ENCODE data around the gene HCK.
A peak's percentile ranks its signal among the peaks of the same experiment; 100 is the strongest.

Gene HCK

DNA sequence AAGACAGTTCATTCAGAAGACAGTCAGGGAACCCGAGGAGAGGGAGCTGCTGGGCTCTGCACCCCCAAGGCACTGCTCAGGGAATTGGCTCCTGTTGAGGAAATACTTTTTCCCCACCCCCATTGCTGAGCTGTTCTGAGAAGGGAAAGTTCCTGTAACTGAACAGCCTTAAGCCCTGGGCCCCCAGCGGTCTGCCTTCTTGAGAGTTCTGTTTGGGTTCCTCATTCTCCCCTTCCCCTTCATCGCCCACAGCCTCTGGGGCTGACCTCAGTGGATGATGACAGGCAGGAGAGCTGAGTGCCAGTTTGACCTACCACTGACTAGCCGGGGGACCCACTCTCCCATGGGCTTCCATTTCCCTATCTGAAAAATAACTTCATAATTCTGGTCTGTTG lies 10.7 kb downstream of the HCK start:
- no peak for DNase-seq (ENCODE audit: low read depth)

DNA sequence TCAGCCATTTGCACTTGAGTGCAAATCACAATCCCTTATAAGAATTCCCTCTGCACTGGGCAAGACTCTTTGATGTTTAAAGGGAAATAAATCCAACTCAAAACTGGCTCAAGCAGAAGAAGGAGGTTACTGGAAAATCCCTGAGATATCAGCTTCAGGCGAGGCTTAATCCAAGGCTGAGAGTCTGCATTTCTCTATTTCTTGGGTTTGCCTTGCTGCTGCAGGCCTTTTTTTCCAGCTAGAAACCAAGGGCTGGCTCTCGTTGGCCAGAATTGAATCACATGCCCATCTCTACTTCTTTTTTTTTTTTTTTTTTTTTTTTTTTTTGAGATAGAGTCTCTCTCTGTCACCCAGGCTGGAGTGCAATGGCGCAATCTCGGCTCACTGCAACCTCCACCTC lies 11.7 kb downstream of the HCK start:
- no peak for DNase-seq (ENCODE audit: low read depth)

DNA sequence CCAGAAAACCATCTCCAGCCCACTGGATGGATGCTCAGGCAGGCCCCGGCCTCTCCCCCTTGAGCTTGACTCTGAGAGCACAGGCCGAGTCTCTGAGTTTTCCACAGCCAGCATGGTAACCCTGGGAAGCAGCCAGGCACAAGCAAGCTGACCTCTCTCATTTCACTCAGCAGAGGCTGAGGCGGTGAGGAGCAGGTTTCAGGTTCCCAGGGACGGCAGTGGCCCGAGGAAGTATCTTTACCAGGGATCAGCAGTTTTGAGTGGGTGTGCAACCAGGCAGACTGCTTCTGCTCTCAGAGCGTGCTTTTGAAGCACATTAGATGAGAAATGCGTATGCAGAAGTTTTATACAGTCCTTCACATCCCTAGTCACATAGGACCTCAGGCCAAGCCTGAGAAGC lies 12.6 kb downstream of the HCK start:
- no peak for DNase-seq (ENCODE audit: low read depth)

DNA sequence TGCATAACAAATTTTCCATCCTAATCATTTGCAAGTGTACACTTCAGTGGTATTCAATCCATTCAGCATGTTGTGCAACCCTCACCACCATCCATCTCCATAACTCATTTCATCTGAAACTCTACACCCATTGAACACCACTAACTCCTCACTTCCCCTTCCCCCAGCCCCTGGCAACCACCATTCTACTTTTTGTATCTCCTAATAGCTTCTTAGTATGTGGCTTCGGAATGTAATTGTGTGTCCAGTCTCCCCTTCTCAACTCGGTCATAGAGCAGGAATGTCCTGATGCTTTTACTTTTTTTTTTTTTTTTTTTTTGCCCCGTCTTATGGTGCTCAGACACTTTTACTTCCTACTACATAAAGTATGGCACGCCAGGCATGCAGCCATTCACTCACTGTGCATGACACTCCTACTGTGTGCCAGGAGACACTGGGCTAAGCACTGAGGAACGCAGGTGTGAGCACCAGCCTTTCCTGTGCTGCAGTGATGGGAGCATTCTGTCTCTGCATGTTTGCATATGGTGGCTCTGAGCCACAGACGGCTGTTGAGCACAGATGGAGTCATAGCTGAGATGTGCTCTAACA lies 15.3 kb downstream of the HCK start:
- peak; percentile 96 for DNase-seq (ENCODE audit: low read depth)

DNA sequence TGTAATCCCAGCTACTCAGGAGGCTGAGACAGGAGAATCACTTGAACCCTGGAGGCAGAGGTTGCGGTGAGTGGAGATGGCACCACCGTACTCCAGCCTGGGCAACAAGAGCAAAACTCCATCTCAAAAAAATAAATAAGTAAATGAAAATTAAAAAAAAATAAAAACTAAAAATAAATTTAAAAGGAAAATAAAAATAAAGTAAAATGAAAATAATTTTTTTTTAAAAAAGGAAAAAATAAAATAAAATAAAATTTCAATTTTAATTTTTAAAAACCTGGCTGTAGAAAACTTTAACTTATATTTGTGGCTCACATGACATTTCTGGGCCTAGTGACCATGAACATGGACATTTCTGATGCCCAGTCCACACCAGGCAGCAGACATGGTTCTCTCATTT lies 16.1 kb downstream of the HCK start:
- no peak for DNase-seq (ENCODE audit: low read depth)

DNA sequence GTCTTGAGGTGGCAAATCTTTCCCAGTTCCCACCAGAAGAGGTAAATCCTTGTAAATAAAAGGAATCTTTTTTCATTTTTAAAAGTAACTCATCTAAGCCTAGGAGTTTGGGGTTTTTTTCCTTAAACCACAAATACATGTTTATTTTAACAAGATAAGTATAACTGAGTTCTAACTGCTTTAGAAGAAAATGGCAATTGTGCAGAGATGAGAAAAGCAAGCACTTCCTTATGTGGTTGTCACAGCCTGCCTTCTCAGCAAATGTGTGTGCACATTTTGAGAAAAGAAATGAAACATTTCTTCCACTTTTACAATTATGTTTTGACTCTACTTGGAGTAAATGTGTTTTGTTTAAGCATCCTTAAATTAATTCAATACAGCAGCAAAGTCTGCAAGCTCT lies 17.7 kb downstream of the HCK start:
- DNase-seq (ENCODE audit: low read depth), result no peak

DNA sequence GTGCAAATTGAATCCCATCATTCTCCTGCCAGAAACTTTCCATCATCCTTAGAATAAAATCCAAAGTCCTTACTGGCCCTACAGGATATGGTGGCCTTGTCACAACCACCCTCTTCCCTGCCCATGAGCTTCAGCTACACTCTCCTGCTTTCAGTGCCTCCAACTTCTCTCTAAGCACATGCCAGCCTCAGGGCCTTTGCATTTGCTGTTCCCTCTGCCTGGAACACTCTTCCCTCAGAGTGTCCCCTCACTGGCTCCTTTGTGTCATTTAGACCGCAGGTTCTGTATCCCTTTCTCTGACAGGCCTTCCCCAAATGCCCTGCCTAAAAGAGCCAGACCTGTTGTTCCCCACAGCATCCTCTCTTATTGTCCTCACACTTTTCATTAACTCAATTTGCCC lies 18.2 kb downstream of the HCK start:
- DNase-seq (ENCODE audit: low read depth), result no peak

DNA sequence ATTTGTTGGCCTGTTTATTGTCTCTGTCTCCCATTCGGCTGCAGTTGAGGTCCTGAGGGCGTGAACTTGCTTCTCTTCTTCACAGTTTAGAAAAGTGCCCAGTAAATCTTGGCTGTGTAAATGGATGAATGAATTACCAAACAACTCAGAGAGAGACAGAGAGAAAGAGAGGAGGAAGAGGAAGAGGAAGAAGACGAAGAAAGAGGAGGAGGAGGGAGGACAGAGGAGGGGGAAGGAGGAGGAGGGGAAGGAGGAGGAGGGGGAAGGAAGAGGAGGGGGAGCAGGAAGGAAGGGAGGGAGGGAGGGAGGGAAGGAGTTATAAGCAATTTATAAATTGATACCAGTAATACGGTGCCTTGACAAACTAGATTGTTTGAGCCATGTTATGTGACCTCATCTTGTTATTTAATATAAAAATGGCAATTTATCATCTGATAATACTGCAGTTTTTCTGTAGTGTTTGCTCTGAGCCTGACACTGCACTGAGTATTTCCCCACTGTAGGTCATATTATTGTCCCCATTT lies 18.7 kb downstream of the HCK start:
- DNase-seq (ENCODE audit: low read depth), result no peak

DNA sequence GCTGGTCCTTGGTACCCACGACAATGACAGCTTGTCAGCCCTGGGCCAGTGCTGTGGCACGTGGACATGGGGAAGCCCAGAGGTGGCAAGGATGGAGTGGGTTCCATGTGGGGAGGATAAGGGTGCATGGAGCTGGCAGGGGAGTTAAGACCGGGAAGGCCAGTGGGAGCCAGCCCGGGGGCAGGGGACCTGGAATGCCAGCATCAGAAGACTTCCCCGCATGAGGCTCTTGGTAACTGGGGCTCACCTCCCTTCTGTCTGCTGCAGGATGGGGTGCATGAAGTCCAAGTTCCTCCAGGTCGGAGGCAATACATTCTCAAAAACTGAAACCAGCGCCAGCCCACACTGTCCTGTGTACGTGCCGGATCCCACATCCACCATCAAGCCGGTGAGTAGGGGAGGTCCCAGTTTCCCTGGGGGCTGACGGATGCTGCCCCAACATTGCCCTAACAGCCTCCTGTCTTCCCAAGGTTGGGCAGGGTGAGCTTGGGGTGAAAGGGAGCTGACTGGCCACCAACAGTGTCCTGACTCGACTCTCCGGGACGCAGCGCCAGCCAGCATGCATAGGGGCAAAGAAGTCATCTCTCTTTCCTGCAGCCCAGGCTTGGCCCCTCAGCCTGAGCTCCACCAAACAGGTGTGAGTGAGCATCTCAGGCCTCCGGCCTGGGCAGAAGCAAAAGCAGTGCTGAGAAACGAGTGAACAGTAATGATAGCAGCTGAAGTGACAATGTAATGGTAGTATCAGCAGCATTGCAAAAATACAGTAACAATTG lies 19.5 kb downstream of the HCK start:
- DNase-seq (ENCODE audit: low read depth), result no peak

DNA sequence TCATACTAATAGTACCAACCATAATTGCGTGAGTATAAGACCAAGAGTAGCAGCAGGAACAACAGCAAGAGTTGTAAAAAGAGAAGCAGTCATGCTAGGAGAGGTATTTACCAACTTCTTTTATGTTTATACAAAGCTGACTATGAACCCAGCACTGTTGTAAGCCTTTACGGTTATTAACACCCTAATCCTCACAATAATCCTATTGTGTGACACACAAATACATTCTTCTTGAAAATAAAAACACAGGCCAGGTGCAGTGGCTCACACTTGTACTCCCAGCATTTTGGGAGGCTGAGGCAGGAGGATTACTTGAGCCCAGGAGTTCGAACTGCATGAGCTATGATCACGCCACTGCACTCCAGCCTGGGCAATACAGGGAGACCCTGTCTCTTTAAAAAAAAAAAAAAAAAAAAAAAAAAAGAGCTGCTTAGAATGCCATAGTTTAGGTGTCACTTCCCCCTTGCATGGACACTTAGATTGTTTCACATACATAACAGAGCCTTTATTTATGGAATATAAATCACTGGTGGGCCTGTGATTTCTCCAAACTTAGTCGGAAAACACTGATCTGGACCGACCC lies 20.2 kb downstream of the HCK start:
- DNase-seq (ENCODE audit: low read depth), result peak; percentile 24

DNA sequence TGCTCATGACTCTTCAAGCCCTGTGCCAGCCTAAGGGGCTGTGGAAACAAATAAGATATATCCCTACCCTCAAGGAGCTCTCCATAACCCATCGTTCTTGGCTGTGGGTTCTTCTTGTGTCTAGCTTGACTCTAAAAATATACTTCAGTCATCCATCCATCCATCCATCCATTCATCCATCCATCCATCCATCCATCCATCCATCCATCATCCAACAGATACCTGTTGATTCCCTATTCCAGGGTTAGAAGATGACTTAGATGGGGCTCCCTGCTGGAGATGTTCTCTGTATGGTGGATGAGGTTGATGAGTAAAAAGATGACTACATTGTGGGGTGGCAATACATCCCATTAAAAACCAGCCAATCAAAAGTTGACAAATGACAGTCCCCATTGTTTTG lies 23.5 kb downstream of the HCK start:
- no peak for DNase-seq (ENCODE audit: low read depth)

DNA sequence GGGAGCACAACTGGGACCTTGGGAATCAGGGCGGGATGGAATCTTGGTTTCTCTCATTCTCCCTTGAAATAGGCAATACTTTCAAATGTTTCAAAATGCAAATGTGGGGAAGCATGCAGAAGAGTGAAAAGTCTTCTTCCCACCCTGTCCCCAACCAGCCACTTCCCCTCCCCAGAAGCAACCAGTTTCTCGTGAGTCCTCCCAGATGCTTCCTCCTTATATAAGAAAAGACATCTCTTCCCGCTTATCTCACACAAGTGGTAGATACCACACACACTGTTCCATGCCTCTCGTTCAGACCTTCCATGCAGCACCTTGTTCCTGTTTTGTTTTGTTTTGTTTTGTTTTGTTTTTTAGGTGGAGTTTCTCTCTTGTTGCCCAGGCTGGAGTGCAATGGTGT lies 25.1 kb downstream of the HCK start:
- DNase-seq (ENCODE audit: low read depth), result no peak

DNA sequence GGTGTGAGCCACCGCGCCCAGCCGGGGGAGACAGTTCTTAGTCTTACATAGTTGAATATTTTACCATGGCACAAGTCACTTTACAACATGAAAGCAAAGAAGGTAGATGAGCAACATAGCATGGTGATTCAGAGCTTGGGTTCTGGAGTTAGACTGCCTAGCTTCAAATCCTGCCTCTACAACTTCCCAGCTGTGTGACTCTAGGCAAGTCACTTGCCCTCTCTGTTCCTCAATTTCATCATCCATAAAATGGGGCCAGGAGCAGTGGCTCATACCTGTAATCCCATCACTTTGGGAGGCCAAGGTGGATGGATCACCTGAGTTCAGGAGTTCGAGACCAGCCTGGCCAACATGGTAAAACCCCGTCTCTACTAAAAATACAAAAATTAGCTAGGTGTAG lies 26.3 kb downstream of the HCK start:
- DNase-seq (ENCODE audit: low read depth), result no peak

DNA sequence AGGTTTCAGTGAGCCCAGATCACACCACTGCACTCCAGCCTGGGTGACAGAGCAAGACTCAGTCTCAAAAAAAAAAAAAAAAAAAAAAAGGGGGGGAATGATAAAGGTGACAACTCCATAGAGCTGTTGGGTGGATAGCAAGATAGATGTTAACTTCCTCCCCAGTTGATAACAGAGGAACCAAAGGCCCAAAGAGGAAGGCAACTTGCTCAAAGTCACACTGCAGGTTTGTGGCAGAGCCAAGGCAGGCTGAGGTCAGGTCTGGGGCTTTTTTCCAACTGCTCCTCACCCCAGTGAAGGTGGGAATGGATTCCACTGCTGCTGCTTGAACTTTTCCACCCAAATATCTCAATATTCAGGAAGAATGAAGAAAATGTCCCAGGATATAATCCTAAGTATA lies 26.7 kb downstream of the HCK start:
- no peak for DNase-seq (ENCODE audit: low read depth)

DNA sequence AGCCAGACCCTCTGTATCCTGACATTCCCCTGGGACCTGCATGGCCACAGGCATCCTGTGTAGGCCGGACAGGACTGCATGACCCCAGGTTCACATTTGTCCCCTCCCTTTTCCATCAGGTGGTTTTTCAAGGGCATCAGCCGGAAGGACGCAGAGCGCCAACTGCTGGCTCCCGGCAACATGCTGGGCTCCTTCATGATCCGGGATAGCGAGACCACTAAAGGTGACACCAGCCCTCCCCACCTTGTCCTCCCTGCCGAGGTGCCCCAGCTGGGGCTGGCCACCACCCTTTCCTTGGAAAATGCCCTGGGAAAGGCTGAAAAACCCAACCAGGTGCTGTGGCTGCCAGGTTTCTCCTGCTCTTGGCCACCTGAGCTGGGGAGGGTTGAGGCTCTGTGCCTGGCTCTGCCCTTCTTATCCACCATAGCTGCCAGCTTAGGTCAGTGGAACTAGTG lies 27.6 kb downstream of the HCK start:
- no peak for DNase-seq (ENCODE audit: low read depth)

DNA sequence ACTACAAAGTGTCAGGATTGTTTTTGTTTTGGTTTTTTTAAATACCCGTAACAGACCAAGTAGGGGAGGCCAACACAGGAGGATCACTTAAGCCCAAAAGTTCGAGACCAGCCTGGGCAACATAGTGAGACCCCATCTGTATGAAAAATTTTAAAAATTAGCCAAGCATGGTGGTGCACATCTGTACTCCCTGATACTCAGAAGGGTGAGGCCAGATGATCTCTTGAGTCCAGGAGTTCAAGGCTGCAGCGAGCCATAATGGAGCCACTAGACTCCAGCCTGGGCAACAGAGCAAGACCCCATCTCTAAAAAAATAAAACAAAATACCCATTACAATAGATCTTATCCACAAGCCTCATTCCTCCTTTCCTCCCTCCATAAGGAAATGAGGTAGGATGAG lies 28.7 kb downstream of the HCK start:
- DNase-seq (ENCODE audit: low read depth), result no peak

DNA sequence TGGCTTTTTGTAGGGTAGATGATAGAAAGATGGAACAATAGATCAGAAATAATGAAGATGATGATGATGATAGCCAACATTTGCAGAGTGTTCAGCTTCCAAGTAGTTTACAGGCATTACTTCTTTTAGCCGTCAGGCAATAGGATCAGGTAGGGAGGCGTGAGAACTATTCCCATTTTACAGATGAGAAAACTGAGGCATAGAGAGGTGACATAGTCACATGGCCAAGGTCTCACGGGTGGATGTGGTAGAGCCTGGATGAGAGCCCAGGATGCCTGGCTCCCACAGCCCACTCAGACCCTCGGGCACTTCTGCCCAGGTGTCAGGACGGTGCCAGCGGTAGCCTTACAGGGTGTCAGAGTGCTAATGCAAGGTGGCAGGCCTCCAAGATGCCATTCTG lies 31.4 kb downstream of the HCK start:
- DNase-seq (ENCODE audit: low read depth), result no peak

DNA sequence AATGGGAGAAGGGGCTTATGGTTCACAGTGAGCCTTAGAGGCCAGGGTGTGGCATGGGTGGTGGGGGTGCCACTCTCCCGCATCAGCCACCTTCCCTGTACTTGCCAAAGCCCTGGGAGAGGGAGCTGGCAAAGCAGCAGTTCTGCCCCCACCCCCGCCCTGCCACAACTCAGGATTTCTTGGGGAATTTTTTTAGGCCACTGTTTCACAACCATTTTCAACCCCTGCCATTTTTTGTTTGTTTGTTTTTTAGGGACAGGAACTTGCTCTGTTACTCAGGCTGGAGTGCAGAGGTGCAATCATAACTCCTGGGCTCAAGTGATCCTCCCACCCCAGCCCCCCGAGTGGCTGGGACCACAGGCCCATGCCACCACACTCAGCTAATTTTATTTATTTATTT lies 35.0 kb downstream of the HCK start:
- DNase-seq (ENCODE audit: low read depth), result no peak

DNA sequence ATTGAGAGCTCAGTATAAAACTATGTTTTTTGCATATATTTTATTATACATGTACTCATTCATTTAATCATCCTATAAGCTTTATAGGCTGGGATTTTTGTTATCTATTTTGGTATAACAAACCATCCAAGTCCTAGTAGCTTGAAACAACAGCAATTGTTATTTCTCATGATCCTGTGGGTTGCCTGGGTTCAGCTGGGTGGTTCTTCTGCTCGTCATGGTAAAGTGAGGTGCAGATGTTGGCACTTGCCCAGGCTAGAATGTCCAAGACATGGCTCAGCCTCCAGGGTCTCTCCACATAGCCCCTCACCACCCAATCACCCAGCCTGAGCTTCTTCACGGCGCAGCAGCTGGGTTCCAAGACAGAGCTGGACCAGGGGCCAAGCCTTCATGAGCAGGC lies 36.7 kb downstream of the HCK start:
- no peak for DNase-seq (ENCODE audit: low read depth)

DNA sequence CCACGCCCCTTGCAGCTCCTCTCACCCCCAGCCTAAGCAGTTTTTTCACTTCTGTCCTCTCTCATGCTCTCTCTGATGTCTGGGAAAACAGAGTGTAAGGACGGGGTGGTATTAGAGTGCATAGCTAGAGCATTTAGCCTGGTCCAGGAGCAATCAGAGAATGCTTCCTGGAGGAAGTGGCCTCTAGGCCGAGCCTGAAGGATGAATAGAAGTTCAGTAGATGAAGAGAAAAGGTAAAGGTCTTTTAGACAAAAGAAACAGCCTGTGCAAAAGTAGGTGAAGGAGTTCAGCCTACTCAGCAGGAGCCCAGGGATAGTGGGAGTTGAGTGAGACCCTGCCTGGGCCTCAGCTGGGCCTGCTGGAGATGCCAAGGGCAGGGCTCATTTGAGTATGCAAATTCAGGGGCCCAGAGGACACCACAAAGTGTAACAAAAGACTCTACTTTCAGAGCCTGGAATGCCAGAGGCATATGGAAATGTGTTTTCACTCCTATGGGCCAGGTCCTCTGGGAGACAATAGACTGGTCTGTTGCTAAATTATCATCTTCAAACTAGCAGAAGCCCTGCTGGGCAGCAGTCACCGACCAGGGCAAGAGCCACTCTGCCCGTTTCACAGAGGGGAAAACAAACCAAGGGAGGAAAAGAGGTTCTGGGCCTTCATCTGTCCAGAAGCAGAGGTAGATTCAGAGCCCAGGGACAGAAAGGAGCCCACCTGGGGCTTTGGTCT lies 37.8 kb downstream of the HCK start:
- no peak for DNase-seq (ENCODE audit: low read depth)

DNA sequence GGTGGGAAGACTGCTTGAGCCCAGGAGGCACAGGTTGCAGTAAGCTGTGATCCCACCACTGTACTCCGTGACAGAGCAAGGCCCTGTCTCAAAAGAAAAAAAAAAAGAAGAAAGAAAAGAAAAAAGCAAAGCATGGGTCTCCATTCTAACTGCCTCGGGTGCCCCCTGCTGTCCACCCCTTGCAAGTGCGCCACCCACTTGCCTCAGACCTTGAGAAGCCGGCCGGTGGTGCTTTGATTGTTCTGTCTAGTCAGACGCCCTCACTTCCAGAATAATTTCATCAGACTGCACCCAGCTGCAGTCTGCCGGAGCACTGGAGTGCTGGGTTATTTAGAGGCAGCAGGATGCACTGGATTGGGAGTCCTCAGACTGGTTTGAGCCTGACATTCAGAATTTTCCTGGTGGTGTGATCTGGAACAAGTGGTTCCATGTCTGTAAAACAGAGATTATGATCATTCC lies 39.9 kb downstream of the HCK start:
- peak; percentile 53 for DNase-seq (ENCODE audit: low read depth)

DNA sequence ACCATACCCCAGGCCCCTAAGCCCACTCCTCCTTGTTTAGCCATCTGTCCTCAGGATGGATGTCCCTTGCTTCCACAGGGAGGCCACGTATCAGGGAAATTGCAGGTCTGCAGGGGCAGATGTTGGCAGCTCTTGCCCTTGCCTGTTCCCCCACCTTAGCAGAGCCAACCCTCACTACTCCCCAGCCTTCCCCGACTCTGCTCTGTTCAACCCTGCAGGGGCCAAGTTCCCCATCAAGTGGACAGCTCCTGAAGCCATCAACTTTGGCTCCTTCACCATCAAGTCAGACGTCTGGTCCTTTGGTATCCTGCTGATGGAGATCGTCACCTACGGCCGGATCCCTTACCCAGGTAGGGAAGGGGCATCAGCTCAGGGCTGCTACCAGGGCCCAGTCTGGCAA lies 46.7 kb downstream of the HCK start:
- no peak for DNase-seq (ENCODE audit: low read depth)
